Loucy (cell line): Measurements from ENCODE around the gene PLCH1.

Source experiments
- H2AFZ ChIP-seq: fragments of 200-600 bp; sonication (generic); 2 replicates; pipeline ENCODE4 v1.6.0; 2016; ENCODE audit warnings: antibody characterized with exemption, mild to moderate bottlenecking, low read length, moderate library complexity
- H3F3A ChIP-seq: fragments of 200-600 bp; 2 replicates; pipeline ENCODE4 v1.6.0; 2016; ENCODE audit warnings: antibody characterized with exemption, low read depth, mild to moderate bottlenecking
- H3K27me3 ChIP-seq: fragments of 200-600 bp; sonication (generic); 2 replicates; pipeline ENCODE4 v1.6.1; 2014; ENCODE audit warnings: low read length, mild to moderate bottlenecking; ENCODE audit not compliant: insufficient read depth, poor library complexity, severe bottlenecking
- H3K36me3 ChIP-seq: fragments of 200-600 bp; sonication (generic); 2 replicates; pipeline ENCODE4 v1.6.1; 2016; ENCODE audit warnings: low read length; ENCODE audit not compliant: insufficient read depth
- H3K4me1 ChIP-seq: fragments of 200-600 bp; sonication (generic); 2 replicates; pipeline ENCODE4 v1.5.1; 2014; ENCODE audit warnings: low read length, mild to moderate bottlenecking; ENCODE audit not compliant: insufficient read depth, poor library complexity, severe bottlenecking
- H3K4me2 ChIP-seq: fragments of 200-600 bp; sonication (generic); 2 replicates; pipeline ENCODE4 v1.6.0; 2014; ENCODE audit warnings: antibody characterized with exemption, low read length, low read depth, mild to moderate bottlenecking; ENCODE audit not compliant: poor library complexity, severe bottlenecking
- H3K4me3 ChIP-seq: fragments of 200-600 bp; sonication (generic); 2 replicates; pipeline ENCODE4 v1.5.1; 2014; ENCODE audit warnings: low read length, mild to moderate bottlenecking, mixed read lengths; ENCODE audit not compliant: poor library complexity, severe bottlenecking
- H3K79me2 ChIP-seq: fragments of 200-600 bp; sonication (generic); 2 replicates; pipeline ENCODE4 v1.6.1; 2014; ENCODE audit warnings: low read length; ENCODE audit not compliant: insufficient read depth
- H3K9ac ChIP-seq: fragments of 200-600 bp; sonication (generic); 2 replicates; pipeline ENCODE4 v1.6.0; 2014; ENCODE audit warnings: mild to moderate bottlenecking, low read depth, low read length, moderate library complexity; ENCODE audit not compliant: poor library complexity, severe bottlenecking
- H3K9me2 ChIP-seq: fragments of 200-600 bp; sonication (generic); replicated peaks from 2 replicates; pipeline ENCODE4 v1.6.1; 2016; ENCODE audit warnings: low read depth, low read length, mixed read lengths
- H3K9me3 ChIP-seq: fragments of 200-600 bp; sonication (generic); 2 replicates; pipeline ENCODE4 v1.6.1; 2014; ENCODE audit warnings: mild to moderate bottlenecking, antibody characterized with exemption, low read length, low read depth; ENCODE audit not compliant: insufficient read depth
- H4K20me1 ChIP-seq: fragments of 200-600 bp; sonication (generic); 2 replicates; pipeline ENCODE4 v1.6.0; 2014; ENCODE audit warnings: antibody characterized with exemption, low read length, mild to moderate bottlenecking; ENCODE audit not compliant: insufficient read depth, poor library complexity, severe bottlenecking
- EZH2phosphoT487 ChIP-seq: fragments of 200-600 bp; IDR thresholded peaks from 2 replicates; pipeline ENCODE4 v1.6.1; 2018; ENCODE audit warnings: antibody characterized with exemption, mild to moderate bottlenecking, moderate library complexity, borderline replicate concordance
- TF ChIP-seq, protein P1 (sequence below): fragments of 200-600 bp; sonication (generic); conservative IDR thresholded peaks from 2 replicates; pipeline ENCODE4 v1.5.1; 2014; ENCODE audit warnings: mild to moderate bottlenecking, antibody characterized with exemption, low read length

Gene PLCH1

DNA sequence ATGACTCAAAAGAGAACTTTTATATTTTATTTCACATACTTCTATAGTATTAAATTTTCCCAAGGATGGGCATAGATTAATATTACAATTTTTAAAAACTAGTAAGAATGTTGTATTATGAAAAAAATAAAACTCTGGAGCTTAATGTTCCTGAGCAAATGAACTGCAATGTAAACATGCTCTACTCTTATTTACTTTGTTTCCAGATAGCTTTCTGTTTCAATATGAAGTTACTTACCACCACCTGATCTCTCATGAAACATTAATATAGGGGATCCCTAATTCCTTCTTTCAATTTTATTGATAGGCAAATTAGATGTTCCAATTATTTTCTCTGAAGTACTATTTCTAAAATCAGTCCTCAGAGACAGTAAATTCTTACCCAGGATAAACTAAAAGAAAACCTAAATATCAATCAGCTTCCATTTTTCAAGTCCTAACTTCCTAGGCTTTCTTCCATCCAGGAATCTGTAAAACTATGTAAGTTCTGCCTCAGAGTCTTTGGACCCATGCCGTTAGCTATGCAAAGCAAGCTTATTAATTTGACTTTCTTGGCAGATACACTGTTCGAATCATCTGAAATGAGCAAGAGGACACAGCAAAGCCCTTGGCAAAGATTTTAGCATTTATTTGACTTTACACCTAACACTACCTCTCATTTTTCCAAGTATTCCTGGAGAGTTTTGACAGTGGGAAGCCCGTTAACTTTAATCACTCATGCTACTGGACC is 93.2 kb downstream of the PLCH1 start:
- H3K4me1 ChIP-seq = peaks cover 18% of the 10 kb centered on the region
- no peak for TF ChIP-seq EZH2phosphoT487
- TF ChIP-seq, protein P1, sequence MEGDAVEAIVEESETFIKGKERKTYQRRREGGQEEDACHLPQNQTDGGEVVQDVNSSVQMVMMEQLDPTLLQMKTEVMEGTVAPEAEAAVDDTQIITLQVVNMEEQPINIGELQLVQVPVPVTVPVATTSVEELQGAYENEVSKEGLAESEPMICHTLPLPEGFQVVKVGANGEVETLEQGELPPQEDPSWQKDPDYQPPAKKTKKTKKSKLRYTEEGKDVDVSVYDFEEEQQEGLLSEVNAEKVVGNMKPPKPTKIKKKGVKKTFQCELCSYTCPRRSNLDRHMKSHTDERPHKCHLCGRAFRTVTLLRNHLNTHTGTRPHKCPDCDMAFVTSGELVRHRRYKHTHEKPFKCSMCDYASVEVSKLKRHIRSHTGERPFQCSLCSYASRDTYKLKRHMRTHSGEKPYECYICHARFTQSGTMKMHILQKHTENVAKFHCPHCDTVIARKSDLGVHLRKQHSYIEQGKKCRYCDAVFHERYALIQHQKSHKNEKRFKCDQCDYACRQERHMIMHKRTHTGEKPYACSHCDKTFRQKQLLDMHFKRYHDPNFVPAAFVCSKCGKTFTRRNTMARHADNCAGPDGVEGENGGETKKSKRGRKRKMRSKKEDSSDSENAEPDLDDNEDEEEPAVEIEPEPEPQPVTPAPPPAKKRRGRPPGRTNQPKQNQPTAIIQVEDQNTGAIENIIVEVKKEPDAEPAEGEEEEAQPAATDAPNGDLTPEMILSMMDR = no peak
- no peak overlapping the region for H3K4me3 ChIP-seq
- no peak overlapping the region for H3K9ac ChIP-seq
- no peak overlapping the region for H3K4me2 ChIP-seq
- no peak overlapping the region for H2AFZ ChIP-seq
- H3K79me2 ChIP-seq = no peaks in the 10 kb centered on the region
- H3K9me3 ChIP-seq = no peaks in the 10 kb centered on the region
- H4K20me1 ChIP-seq = no peaks in the 10 kb centered on the region
- no peaks in the 10 kb centered on the region for H3F3A ChIP-seq
- no peaks in the 10 kb centered on the region for H3K9me2 ChIP-seq
- no peaks in the 10 kb centered on the region for H3K36me3 ChIP-seq
- no peaks in the 10 kb centered on the region for H3K27me3 ChIP-seq

DNA sequence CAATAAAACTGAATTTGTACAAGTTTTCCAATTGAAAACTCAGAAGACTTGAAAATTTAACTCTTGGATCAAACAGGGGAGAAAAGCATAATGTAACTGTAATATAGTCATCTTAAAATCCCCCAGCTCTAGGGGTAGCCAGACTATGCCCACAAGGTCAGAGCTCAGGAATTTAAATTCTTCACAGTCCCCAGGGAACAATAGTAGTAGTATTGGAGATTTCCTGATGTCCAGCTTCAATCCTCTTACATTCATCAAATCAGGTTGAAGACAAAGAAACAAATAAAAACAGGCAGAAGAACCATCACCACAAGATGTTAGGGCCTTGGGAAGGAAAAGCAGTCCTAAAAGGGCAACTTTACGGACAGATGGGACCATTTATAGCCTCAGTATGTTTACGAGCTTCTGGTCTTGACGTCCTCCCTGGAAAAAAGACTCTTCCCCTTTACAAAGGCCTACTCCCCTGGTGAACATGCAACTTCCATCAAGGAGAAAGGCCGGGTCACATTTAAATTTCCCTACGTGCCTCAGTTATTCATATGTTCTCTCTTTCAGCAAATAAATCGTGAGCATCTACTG is 96.8 kb downstream of the PLCH1 start:
- TF ChIP-seq, protein P1 = no peak
- no peak for TF ChIP-seq EZH2phosphoT487
- H3K4me1 ChIP-seq = peaks cover 27% of the 10 kb centered on the region
- H3K36me3 ChIP-seq = no peaks in the 10 kb centered on the region
- peak overlapping the region; percentile 15 for H3K9ac ChIP-seq
- H3K79me2 ChIP-seq = no peaks in the 10 kb centered on the region
- H3K9me3 ChIP-seq = no peaks in the 10 kb centered on the region
- H3K4me3 ChIP-seq = no peak overlapping the region
- H3K27me3 ChIP-seq = no peaks in the 10 kb centered on the region
- H2AFZ ChIP-seq = no peak overlapping the region; the same call in 1 of the 2 replicates
- no peak overlapping the region for H3K4me2 ChIP-seq
- no peaks in the 10 kb centered on the region for H3K9me2 ChIP-seq
- no peaks in the 10 kb centered on the region for H3F3A ChIP-seq
- no peaks in the 10 kb centered on the region for H4K20me1 ChIP-seq

DNA sequence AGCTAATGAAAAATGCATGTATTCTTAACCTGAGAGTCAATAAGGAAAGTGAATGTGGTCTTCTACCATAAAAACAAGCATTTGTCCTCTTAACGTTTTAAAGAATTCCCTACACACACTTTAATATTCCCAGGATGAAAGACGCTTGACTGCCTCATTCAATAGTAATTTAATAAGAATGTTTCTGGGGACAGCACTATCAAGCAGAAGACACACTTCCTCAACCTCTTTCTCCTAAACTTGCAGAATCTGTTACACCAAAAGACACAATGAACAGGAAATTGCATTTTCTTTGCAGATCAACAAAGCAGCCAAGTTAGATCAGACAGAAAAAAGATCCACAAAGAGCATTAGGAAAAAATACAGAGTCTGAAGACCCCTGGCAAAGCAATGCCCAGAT is 97.7 kb downstream of the PLCH1 start:
- TF ChIP-seq, protein P1 = no peak
- TF ChIP-seq EZH2phosphoT487 = no peak
- Histone ChIP-seq H2AFZ (peak overlapping the region; percentile 69), H3K9me3 (no peaks in the 10 kb centered on the region), H3K27me3 (no peaks in the 10 kb centered on the region), H3K79me2 (no peaks in the 10 kb centered on the region), H3K4me2 (peak overlapping the region; percentile 60), H3K4me3 (peak overlapping the region; percentile 17), H3K4me1 (peaks cover 27% of the 10 kb centered on the region), H3K9ac (peak overlapping the region; percentile 15), H3K36me3 (no peaks in the 10 kb centered on the region), H3F3A (no peaks in the 10 kb centered on the region), H4K20me1 (no peaks in the 10 kb centered on the region), H3K9me2 (no peaks in the 10 kb centered on the region)
